Calu3 (cell line): ENCODE results near the gene HOXA3. TPM values are rescaled to one million over a fixed set of nuclear protein-coding genes. Genes with fewer than 3 reads are reported as not detected.
A peak's percentile ranks its signal among the peaks of the same experiment; 100 is the strongest.

Experiments
- BruUV-seq: library from RNA; stranded (reverse); fragments of 400-500 nt; replicated peaks from 2 replicates; lab custom pipeline; 2021; lab: Mats Ljungman, UMichigan
- CTCF ChIA-PET: fragments of 300-600 bp; sonication (Branson Sonifier 250); formaldehyde crosslinking; loops from one replicate; lab custom pipeline; 2022; ENCODE audit warnings: antibody characterized with exemption; lab: Charles Lee
- DNase-seq: peaks from one replicate; pipeline ENCODE4 v3.0.0; 2022
- H3K27ac Mint-ChIP-seq: one replicate; pipeline ENCODE4 v1.8.0; 2022; ENCODE audit warnings: mixed read lengths; ENCODE audit not compliant: unreplicated experiment
- H3K27me3 Mint-ChIP-seq: one replicate; pipeline ENCODE4 v1.8.0; 2022; ENCODE audit warnings: mixed read lengths; ENCODE audit not compliant: unreplicated experiment
- H3K36me3 Mint-ChIP-seq: one replicate; pipeline ENCODE4 v1.8.0; 2022; ENCODE audit warnings: mild to moderate bottlenecking, moderate library complexity, mixed read lengths; ENCODE audit not compliant: insufficient read depth, unreplicated experiment
- H3K4me1 Mint-ChIP-seq: one replicate; pipeline ENCODE4 v1.8.0; 2022; ENCODE audit warnings: mild to moderate bottlenecking, low read depth, mixed read lengths; ENCODE audit not compliant: unreplicated experiment
- H3K4me3 Mint-ChIP-seq: one replicate; pipeline ENCODE4 v1.8.0; 2022; ENCODE audit warnings: mild to moderate bottlenecking, low read depth, moderate library complexity, mixed read lengths; ENCODE audit not compliant: unreplicated experiment
- H3K9me3 Mint-ChIP-seq: one replicate; pipeline ENCODE4 v1.8.0; 2022; ENCODE audit warnings: low read depth, mixed read lengths; ENCODE audit not compliant: unreplicated experiment
- CTCF ChIP-seq: fragments of 200-600 bp; IDR thresholded peaks from one replicate; pipeline ENCODE4 v1.8.0; 2022; ENCODE audit warnings: antibody characterized with exemption; ENCODE audit not compliant: unreplicated experiment
- intact Hi-C: fragments of 100-400 bp; cut with micrococcal nuclease; formaldehyde crosslinking; loops from one replicate; pipeline ENCODE4 v1.10.0; 2022; ENCODE audit not compliant: unreplicated experiment
- total RNA-seq: library from RNA; stranded (reverse); gene quantifications from 2 replicates; pipeline ENCODE4 v1.2.3, GENCODE V29; 2022

Gene HOXA3
- total RNA-seq, 1 experiment from 2014 or later = 20.9 TPM

GRCh38 chr7:27168265-27168947 lies 16.0 kb upstream of the HOXA3 start:
- DNase-seq = no peak
- peak overlapping the region; percentile 6 for H3K27ac Mint-ChIP-seq
- H3K4me1 Mint-ChIP-seq = peaks cover 37% of the 10 kb centered on the region
- H3K27me3 Mint-ChIP-seq = no peaks in the 10 kb centered on the region
- intact Hi-C loops = no loop called here
- peak overlapping the region; percentile 92 for H3K4me3 Mint-ChIP-seq
- peaks cover 33% of the 10 kb centered on the region for H3K36me3 Mint-ChIP-seq
- BruUV-seq = no TSS peak
- CTCF ChIA-PET = interaction anchor here (1.0 to 1.5 kb wide), 2 partner anchors 11 to 18 kb away, joined by 5 to 6 read pairs; no protein-coding TSS in a partner anchor
- no peaks in the 10 kb centered on the region for H3K9me3 Mint-ChIP-seq
- no peak for TF ChIP-seq CTCF

DNA sequence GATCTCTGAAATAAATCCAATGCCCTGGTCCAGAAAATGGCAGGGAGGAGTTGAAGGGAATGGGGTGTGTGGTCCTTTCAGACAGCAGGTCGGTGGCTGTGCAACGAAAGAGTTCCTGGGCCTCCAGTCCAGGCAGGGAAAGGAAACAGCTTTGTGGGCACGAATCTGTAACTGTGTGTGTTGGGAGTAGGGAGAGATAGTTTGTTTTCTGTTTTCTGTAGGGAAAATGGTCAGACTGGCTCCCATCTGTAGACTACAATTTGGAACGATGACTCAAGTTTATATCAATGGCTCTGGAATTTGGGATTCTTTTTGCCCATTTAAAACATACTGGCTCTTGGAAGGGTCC lies 15.5 kb upstream of the HOXA3 start:
- H3K36me3 Mint-ChIP-seq = peaks cover 28% of the 10 kb centered on the region
- no peak for TF ChIP-seq CTCF
- CTCF ChIA-PET = no interaction called here
- DNase-seq = no peak
- no peaks in the 10 kb centered on the region for H3K9me3 Mint-ChIP-seq
- peaks cover 37% of the 10 kb centered on the region for H3K4me1 Mint-ChIP-seq
- no peaks in the 10 kb centered on the region for H3K27me3 Mint-ChIP-seq
- no peak overlapping the region for H3K27ac Mint-ChIP-seq
- no peak overlapping the region for H3K4me3 Mint-ChIP-seq
- BruUV-seq = no TSS peak
- intact Hi-C loops = no loop called here

DNA sequence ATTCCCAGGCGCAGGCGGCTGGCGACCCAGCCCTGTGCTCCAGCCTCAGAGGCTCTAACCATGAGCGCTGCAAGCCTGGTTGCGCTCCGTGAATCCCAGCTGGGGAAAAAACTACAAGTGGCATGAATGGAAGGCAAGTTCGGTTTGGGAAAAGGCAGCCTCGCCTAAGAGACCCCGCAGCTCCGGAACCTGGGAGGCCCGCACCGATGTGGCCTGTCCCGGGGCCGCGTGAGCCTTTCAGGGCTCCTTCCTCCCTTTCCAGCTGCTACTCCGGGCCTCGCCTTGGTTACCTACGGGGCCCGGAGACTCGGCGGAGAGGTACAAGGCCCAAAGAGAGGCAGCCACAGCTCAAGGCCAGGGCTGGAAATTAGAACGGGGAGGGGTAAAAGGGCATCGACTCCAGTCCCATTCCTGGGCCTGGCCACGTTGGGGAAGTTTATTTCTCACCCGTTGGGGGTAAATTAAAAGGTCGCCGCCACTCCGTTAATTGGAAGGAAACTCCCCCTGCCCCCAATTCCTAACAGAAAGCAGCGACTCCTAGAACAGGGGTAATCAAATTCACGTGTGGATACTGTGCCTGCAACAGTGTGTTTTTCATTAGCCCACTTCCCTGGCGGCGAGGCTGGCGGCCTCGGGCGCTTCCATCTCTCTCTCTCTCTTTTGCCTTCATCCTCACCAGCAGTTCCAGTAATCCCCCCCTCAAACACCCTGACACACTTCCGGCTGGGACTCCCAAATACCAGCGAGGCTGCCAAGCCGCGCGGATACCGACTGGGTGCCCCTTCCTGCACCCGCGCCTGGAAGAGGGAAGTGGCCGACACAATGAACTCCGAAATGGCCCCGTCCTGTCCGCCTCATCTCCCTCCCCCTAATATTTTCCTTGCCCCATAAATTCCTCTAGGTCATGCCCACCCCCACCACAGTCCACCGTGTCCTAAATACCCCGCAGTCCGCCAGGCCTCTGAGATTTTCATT lies 14.4 kb upstream of the HOXA3 start:
- no peak for TF ChIP-seq CTCF
- Mint-ChIP-seq H3K27me3 (no peaks in the 10 kb centered on the region), H3K36me3 (peaks cover 21% of the 10 kb centered on the region), H3K9me3 (no peaks in the 10 kb centered on the region), H3K27ac (no peak overlapping the region), H3K4me1 (peaks cover 29% of the 10 kb centered on the region), H3K4me3 (no peak overlapping the region)
- BruUV-seq = no TSS peak
- CTCF ChIA-PET = no interaction called here
- no peak for DNase-seq
- intact Hi-C loops = no loop called here

DNA sequence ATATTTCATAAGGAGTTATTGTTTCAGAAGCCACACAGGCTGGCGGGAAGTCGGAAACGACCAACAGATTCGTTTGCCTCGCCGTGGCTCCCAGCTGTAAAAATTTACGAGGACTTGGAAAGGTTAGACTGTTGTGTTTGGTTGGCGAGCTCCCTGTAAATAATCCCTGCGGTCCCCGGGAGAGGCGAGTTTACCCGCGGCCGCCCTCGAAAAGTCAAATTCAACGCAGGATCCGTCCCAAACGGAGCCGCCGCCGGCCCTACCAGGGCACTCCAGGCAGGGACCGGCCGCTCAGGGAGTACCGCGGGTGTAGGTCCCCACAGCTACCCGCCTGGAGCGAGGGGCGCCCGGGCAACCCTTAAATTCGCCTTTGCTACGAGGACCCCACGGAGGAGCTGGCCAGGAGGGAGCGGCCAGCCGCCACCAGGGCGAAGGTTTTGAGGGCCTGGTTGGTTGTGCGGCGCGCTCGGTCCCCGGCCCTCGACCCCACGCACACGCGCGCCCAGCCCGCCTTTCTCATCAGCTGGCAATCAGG lies 13.7 kb upstream of the HOXA3 start:
- TF ChIP-seq CTCF = no peak
- no peak overlapping the region for H3K4me3 Mint-ChIP-seq
- no peaks in the 10 kb centered on the region for H3K27me3 Mint-ChIP-seq
- CTCF ChIA-PET = no interaction called here
- intact Hi-C loops = no loop called here
- H3K36me3 Mint-ChIP-seq = peaks cover 17% of the 10 kb centered on the region
- no peak overlapping the region for H3K27ac Mint-ChIP-seq
- H3K4me1 Mint-ChIP-seq = peaks cover 21% of the 10 kb centered on the region
- H3K9me3 Mint-ChIP-seq = no peaks in the 10 kb centered on the region
- BruUV-seq = no TSS peak
- DNase-seq = no peak
